Gastrocnemius medialis (tissue), 4 donors: ENCODE results near the gene INPP5A. TPM values are rescaled to one million over a fixed set of nuclear protein-coding genes. Genes with fewer than 3 reads are reported as not detected.

Experiments
- ATAC-seq, 2 donors: fragments of 150-250 bp; one replicate each; pipeline ENCODE4 v1.9.1; 2016
- DNase-seq, 2 donors: peaks; one replicate each; pipeline ENCODE4 v3.0.0-alpha.2; 2019
- H3K27ac ChIP-seq, 4 donors: fragments of 200-600 bp; sonication (generic); 1 replicate in 1 of 4; 2 replicates in 3 of 4; pipeline ENCODE4 v1.5.1; 2016 to 2018; ENCODE audit warnings: mild to moderate bottlenecking in 2 of 4, moderate library complexity in 1 of 4
- H3K27me3 ChIP-seq, 3 donors: fragments of 200-600 bp; sonication (generic) in 2 of 3; 1 replicate in 1 of 3; 2 replicates in 2 of 3; pipeline versions ENCODE4 v1.5.1 to v1.6.0; 2016 to 2019; ENCODE audit warnings: mild to moderate bottlenecking in 1 of 3, moderate library complexity in 1 of 3
- H3K36me3 ChIP-seq, 2 donors: fragments of 200-600 bp; sonication (generic) in 1 of 2; one replicate each; pipeline ENCODE4 v1.5.1; 2017 to 2018
- H3K4me1 ChIP-seq, 2 donors: fragments of 200-600 bp; sonication (generic) in 1 of 2; one replicate each; pipeline ENCODE4 v1.5.1; 2016 to 2017; ENCODE audit warnings: mild to moderate bottlenecking in 2 of 2
- H3K4me3 ChIP-seq, 4 donors: fragments of 200-600 bp; sonication (generic) in 3 of 4; 1 replicate in 1 of 4; 2 replicates in 3 of 4; pipeline ENCODE4 v1.5.1; 2016 to 2019; ENCODE audit warnings: mild to moderate bottlenecking in 2 of 4
- H3K9me3 ChIP-seq, 3 donors: fragments of 200-600 bp; sonication (generic) in 2 of 3; 1 replicate in 1 of 3; 2 replicates in 2 of 3; pipeline ENCODE4 v1.5.1; 2016 to 2019
- CTCF ChIP-seq, 5 experiments: fragments of 450-650 bp in 3 of 5; fragments of 200-600 bp in 2 of 5; sonication (generic) in 2 of 5; IDR thresholded peaks in 4 of 5; conservative IDR thresholded peaks in 1 of 5; 1 replicate in 4 of 5; 2 replicates in 1 of 5; pipeline ENCODE4 v1.5.1; 2016 to 2019; ENCODE audit warnings: antibody characterized with exemption in 5 of 5, mild to moderate bottlenecking in 3 of 5, moderate library complexity in 3 of 5
- POLR2A ChIP-seq, 2 donors: fragments of 450-650 bp; IDR thresholded peaks; one replicate each; pipeline ENCODE4 v1.6.1; 2017; ENCODE audit warnings: antibody characterized with exemption in 2 of 2, mild to moderate bottlenecking in 2 of 2, moderate library complexity in 2 of 2
- in situ Hi-C, 4 donors: fragments of 200-750 bp; cut with MboI; loops; one replicate each; pipeline versions ENCODE4 v1.15.0 to v1.8.0; 2017; ENCODE audit warnings: low sequenced_read_pairs in 4 of 4
- intact Hi-C: fragments of 100-400 bp; cut with DNase I; formaldehyde crosslinking; loops from one replicate; pipeline ENCODE4 v1.15.1; 2023; ENCODE audit warnings: low total_unique reads
- total RNA-seq, 4 donors: library from RNA; depleted of rRNA; stranded (reverse); fragments of >200 nt; gene quantifications; one replicate each; pipeline versions ENCODE4 v1.1.0 to v1.2.3, GENCODE V29; 2016

INPP5A gene
- total RNA-seq, 4 donors from 2014 or later: 74.9 to 107 (median 92.4) TPM

- H3K9me3 ChIP-seq: no peaks in the 10 kb centered on the region
- H3K27me3 ChIP-seq: no peaks in the 10 kb centered on the region
- H3K27ac ChIP-seq: no peak overlapping the region
- ATAC-seq: no peak
- TF ChIP-seq CTCF (IDR thresholded peaks at IDR 0.05 in 4 of 5, conservative IDR thresholded peaks at IDR 0.05 in 1 of 5): no peak
- no peak overlapping the region for H3K4me3 ChIP-seq
- intact Hi-C loops: no loop called here
- DNase-seq: no peak
- in situ Hi-C loops: loop anchor here (25.0 kb wide), 2 partner anchors 91 to 159 kb away; partner anchors contain the start of gene PWWP2B (in 1 of the 4)
- no peaks in the 10 kb centered on the region for H3K36me3 ChIP-seq
- peaks cover 37 to 69% of the 10 kb centered on the region in 2 donors for H3K4me1 ChIP-seq
These were observed 9.2 kb downstream of the INPP5A start for GRCh38 chr10:132546567-132547420.

DNA sequence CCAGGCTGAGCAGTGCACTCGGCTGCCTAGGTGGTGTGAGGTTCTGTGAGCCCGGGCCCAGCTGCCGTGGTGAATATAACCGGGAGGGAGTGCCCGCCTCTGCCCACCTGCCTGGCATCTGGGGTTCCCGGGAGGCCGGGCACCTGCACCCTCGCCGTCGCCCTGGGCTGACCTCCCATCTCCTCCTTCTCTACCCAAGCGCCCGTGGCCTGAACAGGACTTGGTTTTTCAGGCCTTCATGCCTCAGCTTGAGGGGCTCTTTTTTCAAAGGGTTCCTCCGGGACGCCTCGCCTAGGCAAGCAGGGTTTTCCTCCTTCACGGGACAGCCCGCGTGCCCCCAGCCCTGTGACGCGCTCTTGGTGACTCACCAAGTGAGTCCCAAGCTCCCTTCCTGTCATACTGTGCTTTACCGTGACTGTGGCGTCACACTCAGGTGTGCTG lies 9.9 kb downstream of the INPP5A start:
- DNase-seq: no peak
- no peaks in the 10 kb centered on the region for H3K9me3 ChIP-seq
- no peak for ATAC-seq
- in situ Hi-C loops (loop anchor here (25.0 kb wide), 2 partner anchors 90 to 160 kb away; partner anchors contain the start of gene PWWP2B (in 1 of the 4)), intact Hi-C loops (no loop called here)
- no peak overlapping the region for H3K27ac ChIP-seq
- H3K36me3 ChIP-seq: no peaks in the 10 kb centered on the region
- H3K27me3 ChIP-seq: no peaks in the 10 kb centered on the region
- TF ChIP-seq POLR2A (IDR thresholded peaks at IDR 0.05): no peak
- TF ChIP-seq CTCF (IDR thresholded peaks at IDR 0.05 in 4 of 5, conservative IDR thresholded peaks at IDR 0.05 in 1 of 5): no peak
- H3K4me3 ChIP-seq: no peak overlapping the region
- H3K4me1 ChIP-seq: peaks cover 30 to 65% of the 10 kb centered on the region in 2 donors

DNA sequence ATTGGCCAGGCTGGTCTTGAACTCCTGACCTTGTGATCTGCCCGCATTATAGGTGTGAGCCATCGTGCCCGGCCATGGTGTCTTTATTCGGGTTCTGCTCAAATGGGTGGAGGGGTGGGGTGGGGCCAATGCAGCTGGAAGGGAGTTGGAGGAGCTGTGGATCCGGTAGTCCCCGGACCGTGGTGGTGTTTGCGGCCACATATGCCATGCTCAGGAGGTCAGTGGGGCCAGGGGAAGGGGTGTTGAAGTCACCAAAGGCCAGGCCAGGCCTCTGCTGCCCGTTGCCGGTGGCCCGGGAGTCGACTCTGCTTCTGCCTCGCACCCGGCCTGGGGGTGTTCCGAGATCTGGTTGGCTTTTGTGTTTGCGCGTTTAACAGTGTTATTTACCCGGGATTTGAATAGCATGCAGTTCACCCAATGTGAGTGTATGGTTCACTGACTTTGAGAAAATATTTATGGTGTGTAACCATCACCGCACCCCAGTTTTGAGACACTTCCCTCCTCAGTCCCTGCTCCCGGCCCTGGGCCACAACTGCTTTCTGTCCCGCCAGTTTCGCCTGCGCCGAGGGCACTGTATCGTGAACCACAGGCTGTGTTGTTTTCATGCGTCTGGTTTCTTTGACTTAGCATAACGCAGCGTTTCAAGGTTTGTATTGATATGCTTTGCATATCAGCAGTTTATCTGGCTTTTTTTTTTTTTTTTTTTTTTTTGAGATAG lies 10.7 kb downstream of the INPP5A start:
- in situ Hi-C loops: loop anchor here (25.0 kb wide), 2 partner anchors 89 to 161 kb away; partner anchors contain the start of gene PWWP2B (in 1 of the 4)
- H3K4me1 ChIP-seq: peaks cover 30 to 64% of the 10 kb centered on the region in 2 donors
- intact Hi-C loops: no loop called here
- no peaks in the 10 kb centered on the region for H3K9me3 ChIP-seq
- H3K27me3 ChIP-seq: no peaks in the 10 kb centered on the region
- ATAC-seq: no peak
- H3K27ac ChIP-seq: no peak overlapping the region
- H3K36me3 ChIP-seq: no peaks in the 10 kb centered on the region
- H3K4me3 ChIP-seq: no peak overlapping the region
- DNase-seq: no peak
- no peak for TF ChIP-seq CTCF (IDR thresholded peaks at IDR 0.05 in 4 of 5, conservative IDR thresholded peaks at IDR 0.05 in 1 of 5)
- TF ChIP-seq POLR2A (IDR thresholded peaks at IDR 0.05): no peak

- intact Hi-C loops (no loop called here), in situ Hi-C loops (loop anchor here (25.0 kb wide), 2 partner anchors 88 to 162 kb away; partner anchors contain the start of gene PWWP2B (in 1 of the 4))
- H3K4me1 ChIP-seq: peaks cover 29 to 64% of the 10 kb centered on the region in 2 donors
These were observed 11.3 kb downstream of the INPP5A start for GRCh38 chr10:132548869-132549268.

More at GRCh38 chr10:132548869-132549268, 11.3 kb downstream of the INPP5A start:
- Histone ChIP-seq H3K27me3 (no peaks in the 10 kb centered on the region), H3K9me3 (no peaks in the 10 kb centered on the region), H3K4me3 (no peak overlapping the region), H3K27ac (no peak overlapping the region), H3K36me3 (no peaks in the 10 kb centered on the region)
- TF ChIP-seq POLR2A (IDR thresholded peaks at IDR 0.05): no peak
- no peak for TF ChIP-seq CTCF (IDR thresholded peaks at IDR 0.05 in 4 of 5, conservative IDR thresholded peaks at IDR 0.05 in 1 of 5)
- ATAC-seq (no peak), DNase-seq (no peak)
